Measurements from ENCODE around the gene APPL2. TPM values are rescaled to one million over a fixed set of nuclear protein-coding genes. Genes with fewer than 3 reads are reported as not detected.

APPL2 gene
- total RNA-seq, 2 experiments from 2014 or later = 13.9 to 17.2 TPM

DNA sequence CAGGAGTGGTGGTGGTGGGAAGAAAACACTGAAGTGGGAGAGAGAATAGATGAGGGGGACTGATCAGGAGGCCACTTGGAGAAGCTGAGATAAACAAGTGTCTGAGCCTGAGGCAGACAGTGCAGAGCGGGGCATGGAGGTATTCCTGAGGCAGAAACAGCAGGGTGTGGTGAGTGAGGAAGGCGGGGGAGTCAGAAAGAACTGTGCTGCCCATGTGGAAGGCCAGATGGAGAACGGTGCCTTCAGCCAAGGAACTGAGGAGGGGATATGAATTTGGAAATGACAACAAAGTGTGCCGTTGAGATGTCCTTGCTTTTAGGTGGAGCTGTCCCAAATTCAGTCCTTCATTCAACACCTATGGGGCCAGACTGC, 13.7 kb downstream of the APPL2 start:
- no peak overlapping the region for H3K27ac Mint-ChIP-seq
- H3K36me3 Mint-ChIP-seq (ENCODE audit: low read depth) = peaks cover 22% of the 10 kb centered on the region
- CTCF ChIA-PET = interaction anchor here (0.9 to 1.4 kb wide), 3 partner anchors 10 to 77 kb away, joined by 3 to 4 read pairs (median 3); no protein-coding TSS in a partner anchor
- POLR2A ChIA-PET = no interaction called here
- intact Hi-C loops (cut with DNase I, micrococcal nuclease) = no loop called here
- H3K27me3 Mint-ChIP-seq = no peaks in the 10 kb centered on the region
- peaks cover 24% of the 10 kb centered on the region for H3K4me1 Mint-ChIP-seq
- no peak for ATAC-seq
- H3K4me3 Mint-ChIP-seq = no peak overlapping the region
- no peak for DNase-seq
- H3K9me3 Mint-ChIP-seq (ENCODE audit: low read depth) = no peaks in the 10 kb centered on the region

DNA sequence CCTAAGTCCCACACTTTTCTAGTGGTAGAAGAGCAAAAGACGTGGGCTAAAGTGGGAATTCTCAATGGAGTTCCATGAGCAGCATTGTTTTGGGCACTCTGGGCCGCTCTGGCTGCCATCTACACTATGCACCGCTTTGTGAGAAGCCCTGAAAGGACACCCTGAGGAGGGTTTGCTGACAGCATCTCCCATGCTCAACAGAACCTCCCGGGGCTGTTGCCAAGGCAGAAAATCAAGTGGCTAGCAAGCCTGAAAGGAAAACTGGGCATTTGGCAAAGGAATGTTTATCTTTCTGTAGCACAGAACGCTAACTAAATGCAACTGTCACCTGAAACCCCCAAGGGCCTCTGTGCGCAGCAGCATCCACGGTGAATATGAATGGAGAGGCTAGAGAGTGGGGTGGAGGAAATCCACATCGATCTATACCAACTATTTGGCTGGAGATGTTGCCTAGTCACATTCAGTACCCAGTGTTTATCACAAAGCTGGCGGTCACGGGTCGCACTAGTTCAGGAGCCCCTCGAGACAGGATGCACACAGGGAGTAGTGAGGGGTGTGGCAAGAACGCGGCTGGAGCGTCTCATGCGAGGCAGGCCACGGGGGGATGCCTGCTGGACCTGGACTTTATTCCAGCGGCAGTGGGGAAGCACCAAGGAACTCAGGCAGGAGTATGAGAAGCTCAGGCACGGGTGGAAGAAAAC, 14.2 kb downstream of the APPL2 start:
- Mint-ChIP-seq H3K4me3 (no peak overlapping the region), H3K36me3 (ENCODE audit: low read depth) (peaks cover 25% of the 10 kb centered on the region), H3K27me3 (no peaks in the 10 kb centered on the region), H3K9me3 (ENCODE audit: low read depth) (no peaks in the 10 kb centered on the region), H3K27ac (no peak overlapping the region), H3K4me1 (peaks cover 22% of the 10 kb centered on the region)
- CTCF ChIA-PET = interaction anchor here (0.9 to 1.5 kb wide), 5 partner anchors 9 to 108 kb away, joined by 3 to 6 read pairs (median 3); no protein-coding TSS in a partner anchor
- intact Hi-C loops (cut with DNase I, micrococcal nuclease) = no loop called here
- DNase-seq (no peak), ATAC-seq (no peak)
- POLR2A ChIA-PET = interaction anchor here (0.5 kb wide), 1 partner anchor 281 kb away, joined by 3 read pairs; no protein-coding TSS in a partner anchor

DNA sequence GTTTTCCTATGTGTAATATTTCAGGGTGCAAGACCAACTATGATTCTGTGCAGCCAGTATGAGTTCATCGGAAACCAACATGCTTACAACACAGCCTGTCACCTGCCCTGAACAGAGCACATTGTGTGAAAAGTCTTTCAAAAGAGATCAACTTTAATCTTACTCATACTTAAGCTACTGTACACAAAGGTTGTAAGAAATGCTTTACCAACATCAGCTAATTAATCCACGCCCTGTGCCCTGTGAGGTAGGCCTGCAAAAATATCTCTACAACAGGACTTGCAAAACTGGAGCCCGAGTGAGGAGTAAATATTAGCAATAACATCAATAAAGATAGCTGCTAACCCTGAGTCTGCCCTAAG, 15.1 kb downstream of the APPL2 start:
- no peak for ATAC-seq
- intact Hi-C loops (cut with DNase I, micrococcal nuclease) = no loop called here
- no peaks in the 10 kb centered on the region for H3K27me3 Mint-ChIP-seq
- no peaks in the 10 kb centered on the region for H3K9me3 Mint-ChIP-seq (ENCODE audit: low read depth)
- CTCF ChIA-PET = interaction anchor here (0.9 to 1.5 kb wide), 5 partner anchors 10 to 109 kb away, joined by 3 to 6 read pairs (median 3); no protein-coding TSS in a partner anchor
- H3K4me1 Mint-ChIP-seq = peaks cover 15% of the 10 kb centered on the region
- no peak overlapping the region for H3K27ac Mint-ChIP-seq
- no peak for DNase-seq
- peaks cover 25% of the 10 kb centered on the region for H3K36me3 Mint-ChIP-seq (ENCODE audit: low read depth)
- POLR2A ChIA-PET = no interaction called here
- no peak overlapping the region for H3K4me3 Mint-ChIP-seq

DNA sequence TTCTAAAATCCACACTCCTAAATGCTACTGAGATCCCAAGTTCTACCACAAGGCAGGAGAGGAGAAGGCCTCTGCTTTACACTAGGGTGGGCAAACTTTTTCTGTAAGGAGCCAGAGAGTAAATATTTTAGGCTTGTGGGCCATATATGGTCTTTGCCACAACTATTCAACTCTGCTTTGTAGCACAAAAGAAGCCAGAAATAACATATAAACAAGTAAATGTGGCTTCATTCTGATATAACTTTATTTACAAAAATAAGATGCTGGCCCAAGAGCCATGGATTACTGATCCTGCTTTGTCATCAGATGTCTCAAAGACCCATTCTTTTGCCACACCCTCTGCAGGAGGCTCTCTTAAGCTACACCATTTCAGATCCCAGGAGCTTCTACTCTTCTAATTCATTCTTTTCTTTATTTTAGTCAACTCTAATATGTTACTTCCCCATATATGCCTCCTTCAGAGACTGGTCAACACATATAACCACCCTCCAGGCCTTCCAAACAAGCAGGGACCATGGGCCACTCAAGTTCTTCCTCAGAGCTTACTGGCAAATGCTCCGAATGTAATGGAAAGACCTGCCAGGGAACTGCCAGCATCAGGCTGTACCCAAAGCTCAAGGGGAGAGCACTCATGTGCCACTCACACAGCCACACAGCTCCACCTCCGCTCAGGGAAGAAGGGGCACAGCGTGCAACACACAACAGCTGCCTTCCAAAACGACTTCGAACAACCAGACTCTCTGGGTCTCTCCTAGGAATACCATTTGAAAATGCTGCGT, 15.6 kb downstream of the APPL2 start:
- no peak overlapping the region for H3K4me3 Mint-ChIP-seq
- intact Hi-C loops (cut with DNase I, micrococcal nuclease) = no loop called here
- H3K36me3 Mint-ChIP-seq (ENCODE audit: low read depth) = peaks cover 25% of the 10 kb centered on the region
- CTCF ChIA-PET = interaction anchor here (0.9 to 1.5 kb wide), 5 partner anchors 9 to 162 kb away, joined by 3 to 6 read pairs (median 4); no protein-coding TSS in a partner anchor
- no peak for DNase-seq
- no peak for ATAC-seq
- no peak overlapping the region for H3K27ac Mint-ChIP-seq
- H3K4me1 Mint-ChIP-seq = peaks cover 9% of the 10 kb centered on the region
- no peaks in the 10 kb centered on the region for H3K27me3 Mint-ChIP-seq
- no peaks in the 10 kb centered on the region for H3K9me3 Mint-ChIP-seq (ENCODE audit: low read depth)
- POLR2A ChIA-PET = no interaction called here

DNA sequence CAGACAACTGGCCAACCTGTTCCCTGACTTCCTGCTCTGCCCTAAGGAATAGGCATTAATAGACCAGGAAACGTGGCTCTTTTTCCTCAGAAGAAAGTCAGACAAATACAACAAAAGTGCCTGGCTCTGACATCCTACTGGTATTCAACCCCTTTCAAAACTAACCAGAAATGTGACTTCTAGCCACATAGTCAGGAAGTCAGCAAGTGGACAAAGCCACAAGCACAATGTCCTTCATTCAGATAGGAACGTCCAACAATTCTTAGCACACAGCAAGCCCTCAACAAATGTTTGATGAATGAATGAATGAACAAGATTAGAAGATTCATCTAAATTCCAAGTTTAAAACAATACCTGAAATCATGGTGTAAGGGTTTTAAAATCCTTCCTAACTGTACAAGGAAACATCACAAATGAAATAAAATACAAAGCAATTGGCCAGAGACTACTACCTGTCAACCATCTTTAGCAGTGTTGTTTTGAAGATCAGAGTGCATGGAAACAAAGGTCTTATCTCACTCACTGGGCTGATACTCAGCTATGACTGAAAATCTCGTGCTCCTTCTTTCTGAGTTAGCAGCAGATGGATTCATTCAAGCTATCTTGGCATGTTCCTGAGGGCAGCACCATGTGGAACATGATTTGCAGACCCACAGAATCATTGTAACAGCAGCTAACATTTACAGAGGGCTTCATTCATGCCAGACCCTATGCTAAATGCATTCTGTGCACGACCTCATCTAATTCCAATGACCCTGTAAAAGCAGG, 16.5 kb downstream of the APPL2 start:
- Mint-ChIP-seq H3K27ac (no peak overlapping the region), H3K36me3 (ENCODE audit: low read depth) (peaks cover 28% of the 10 kb centered on the region), H3K4me1 (peaks cover under 1% of the 10 kb centered on the region), H3K4me3 (no peak overlapping the region), H3K27me3 (no peaks in the 10 kb centered on the region), H3K9me3 (ENCODE audit: low read depth) (no peaks in the 10 kb centered on the region)
- CTCF ChIA-PET = interaction anchor here (1.5 kb wide), 1 partner anchor 163 kb away, joined by 4 read pairs; no protein-coding TSS in a partner anchor
- POLR2A ChIA-PET = no interaction called here
- no peak for DNase-seq
- intact Hi-C loops (cut with DNase I, micrococcal nuclease) = no loop called here
- ATAC-seq = no peak

DNA sequence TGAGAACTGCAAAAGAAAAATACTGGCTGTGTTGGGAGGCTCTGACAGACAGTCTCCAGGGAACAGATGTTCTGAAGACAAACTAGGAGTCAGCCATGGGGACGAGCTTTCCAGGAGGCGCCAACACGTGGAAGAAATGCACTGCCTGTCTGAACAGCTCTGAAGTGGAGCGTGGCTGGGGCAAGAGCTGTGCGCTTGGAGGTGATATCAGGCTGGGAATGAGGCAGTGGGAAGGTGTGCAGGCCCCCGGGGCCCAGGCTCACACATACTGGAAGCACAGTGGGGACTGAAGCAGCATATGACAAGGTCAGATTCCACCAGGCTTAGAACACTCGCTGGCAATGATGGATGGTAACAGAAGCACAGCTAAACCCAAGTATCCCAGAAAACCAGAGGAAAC, 17.5 kb downstream of the APPL2 start:
- H3K4me1 Mint-ChIP-seq = no peaks in the 10 kb centered on the region
- H3K27me3 Mint-ChIP-seq = no peaks in the 10 kb centered on the region
- ATAC-seq = no peak
- POLR2A ChIA-PET = no interaction called here
- H3K36me3 Mint-ChIP-seq (ENCODE audit: low read depth) = peaks cover 30% of the 10 kb centered on the region
- intact Hi-C loops (cut with DNase I, micrococcal nuclease) = no loop called here
- no peak overlapping the region for H3K4me3 Mint-ChIP-seq
- H3K27ac Mint-ChIP-seq = no peak overlapping the region
- CTCF ChIA-PET = interaction anchor here (1.5 kb wide), 1 partner anchor 164 kb away, joined by 4 read pairs; no protein-coding TSS in a partner anchor
- DNase-seq = no peak
- no peaks in the 10 kb centered on the region for H3K9me3 Mint-ChIP-seq (ENCODE audit: low read depth)

DNA sequence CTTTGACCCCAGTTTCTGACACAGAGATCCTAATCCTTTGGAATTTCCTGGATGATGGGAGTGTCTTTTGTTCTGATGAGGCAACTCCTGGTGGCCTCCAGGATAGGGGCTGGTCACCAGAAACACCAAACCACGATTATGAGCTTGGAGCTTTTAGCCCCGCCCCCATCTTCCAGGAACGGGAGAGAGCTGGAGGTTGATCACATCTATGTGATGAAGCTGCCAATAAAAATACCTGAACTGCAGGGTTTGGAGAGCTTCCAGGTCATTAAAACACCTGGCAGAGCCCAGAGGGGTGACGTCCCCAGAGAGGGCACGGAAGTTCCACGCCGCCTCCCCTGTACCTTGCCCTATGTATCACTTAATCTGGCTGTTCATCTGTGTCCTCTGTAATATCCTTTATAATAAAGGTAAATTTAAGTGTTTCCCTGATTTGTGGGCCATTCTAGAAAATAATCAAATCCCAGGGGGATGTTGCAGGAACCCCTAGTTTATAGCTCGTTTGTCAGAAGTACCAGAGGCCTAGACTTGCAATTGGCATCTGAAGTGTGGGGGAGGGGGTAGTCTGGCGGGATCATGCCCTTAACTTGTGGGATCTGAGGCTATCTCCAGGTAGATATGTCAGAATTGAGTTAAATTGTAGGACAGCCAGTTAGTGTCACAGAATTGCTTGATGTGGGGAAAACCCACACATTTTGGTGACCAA, 21.2 kb downstream of the APPL2 start:
- no peak for ATAC-seq
- CTCF ChIA-PET = interaction anchor here (0.8 kb wide), 1 partner anchor 1044 kb away, joined by 3 read pairs; no protein-coding TSS in a partner anchor
- Mint-ChIP-seq H3K27ac (no peak overlapping the region), H3K9me3 (ENCODE audit: low read depth) (no peaks in the 10 kb centered on the region), H3K27me3 (no peaks in the 10 kb centered on the region), H3K36me3 (ENCODE audit: low read depth) (peaks cover 27% of the 10 kb centered on the region), H3K4me1 (no peaks in the 10 kb centered on the region), H3K4me3 (no peak overlapping the region)
- intact Hi-C loops (cut with DNase I, micrococcal nuclease) = no loop called here
- POLR2A ChIA-PET = no interaction called here
- DNase-seq = no peak

DNA sequence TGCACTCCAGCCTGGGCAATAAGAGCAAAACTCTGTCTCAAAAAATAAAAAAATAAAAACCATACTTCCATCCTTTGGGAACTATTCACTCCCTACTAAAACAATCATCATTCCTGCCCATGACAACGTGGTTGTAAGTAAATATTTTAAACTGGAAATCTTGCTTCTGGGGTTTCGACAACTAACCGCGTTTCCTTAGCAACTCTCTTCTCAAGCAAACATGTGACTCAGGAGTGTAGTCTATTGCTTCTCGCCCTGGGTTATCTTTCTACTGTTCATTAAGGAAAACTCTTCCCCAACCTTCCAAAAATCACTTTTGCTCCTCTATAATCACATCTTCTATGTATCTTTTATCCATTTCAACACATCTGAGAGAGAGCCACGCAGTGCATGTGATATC, 21.8 kb downstream of the APPL2 start:
- no peak for ATAC-seq
- Mint-ChIP-seq H3K4me3 (no peak overlapping the region), H3K27ac (no peak overlapping the region), H3K27me3 (no peaks in the 10 kb centered on the region), H3K36me3 (ENCODE audit: low read depth) (peaks cover 23% of the 10 kb centered on the region), H3K9me3 (ENCODE audit: low read depth) (no peaks in the 10 kb centered on the region), H3K4me1 (no peaks in the 10 kb centered on the region)
- intact Hi-C loops (cut with DNase I, micrococcal nuclease) = no loop called here
- ChIA-PET POLR2A (no interaction called here), CTCF (interaction anchor here (0.8 kb wide), 1 partner anchor 1044 kb away, joined by 3 read pairs; no protein-coding TSS in a partner anchor)
- DNase-seq = no peak

DNA sequence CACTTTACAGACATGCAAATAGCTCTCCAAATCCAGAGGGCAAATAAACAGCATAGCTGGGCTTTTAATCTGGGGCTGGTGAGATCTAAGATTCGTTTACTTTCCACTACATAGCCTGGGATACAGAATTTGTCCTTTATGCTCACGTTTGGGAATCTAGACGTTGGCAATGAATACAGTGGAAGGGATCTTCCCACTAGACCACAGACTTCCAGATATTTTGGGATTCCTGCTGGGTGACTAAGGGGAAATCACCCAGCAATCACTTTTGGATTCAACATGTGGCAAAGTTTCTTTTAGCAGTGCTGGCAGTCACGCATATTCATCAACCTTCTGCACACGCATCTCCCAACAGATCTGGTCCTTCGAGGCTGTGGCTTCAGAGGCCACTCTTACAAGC, 23.5 kb downstream of the APPL2 start:
- POLR2A ChIA-PET = no interaction called here
- no peak for DNase-seq
- H3K27ac Mint-ChIP-seq = no peak overlapping the region
- no peak overlapping the region for H3K4me3 Mint-ChIP-seq
- ATAC-seq = no peak
- H3K4me1 Mint-ChIP-seq = no peaks in the 10 kb centered on the region
- intact Hi-C loops (cut with DNase I, micrococcal nuclease) = no loop called here
- peaks cover 23% of the 10 kb centered on the region for H3K36me3 Mint-ChIP-seq (ENCODE audit: low read depth)
- CTCF ChIA-PET = interaction anchor here (1.0 kb wide), 1 partner anchor 9 kb away, joined by 3 read pairs; no protein-coding TSS in a partner anchor
- no peaks in the 10 kb centered on the region for H3K9me3 Mint-ChIP-seq (ENCODE audit: low read depth)
- no peaks in the 10 kb centered on the region for H3K27me3 Mint-ChIP-seq

DNA sequence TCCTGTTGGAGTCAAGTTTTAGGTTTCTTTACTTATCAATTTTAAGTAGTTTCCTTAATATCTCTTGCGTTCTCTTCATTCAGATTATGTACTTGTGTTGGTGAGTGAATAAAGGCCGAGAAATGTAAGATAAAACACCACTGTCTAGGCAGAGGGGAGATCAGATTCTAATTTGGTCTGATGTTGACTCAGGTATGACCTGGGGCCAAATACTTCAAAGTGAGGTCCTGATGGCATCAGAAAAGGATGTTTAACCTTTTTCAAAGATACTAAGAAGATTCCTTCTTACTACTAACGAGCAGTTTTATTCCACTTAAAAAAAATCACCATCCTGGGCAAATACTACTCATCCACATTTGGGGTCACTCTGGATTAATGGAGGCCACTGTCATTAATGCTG, 26.9 kb downstream of the APPL2 start:
- Mint-ChIP-seq H3K36me3 (ENCODE audit: low read depth) (peaks cover 24% of the 10 kb centered on the region), H3K4me1 (peaks cover 15% of the 10 kb centered on the region), H3K4me3 (no peak overlapping the region), H3K9me3 (ENCODE audit: low read depth) (no peaks in the 10 kb centered on the region), H3K27ac (no peak overlapping the region), H3K27me3 (no peaks in the 10 kb centered on the region)
- POLR2A ChIA-PET = no interaction called here
- DNase-seq (no peak), ATAC-seq (no peak)
- CTCF ChIA-PET = no interaction called here
- intact Hi-C loops (cut with DNase I, micrococcal nuclease) = no loop called here
